Naive B cell (primary cell): Measurements from ENCODE around the gene MCM5. TPM values are rescaled to one million over a fixed set of nuclear protein-coding genes. Genes with fewer than 3 reads are reported as not detected.
"Not testable (repeated sequence)": the region's sequence is repeated elsewhere in the genome, so short reads cannot be mapped to it uniquely, and the experiment has no call there.

ENCODE experiments used
- ATAC-seq, 2 donors: fragments of 150-1000 bp; cut with Tn5 transposase; 2 replicates each; pipeline ENCODE4 v1.10.0; 2021; ENCODE audit warnings: low read depth in 2 of 2, mild to moderate bottlenecking in 2 of 2, moderate library complexity in 2 of 2
- DNase-seq: peaks from one replicate; pipeline ENCODE4 v3.0.0; 2022
- H3K27ac Mint-ChIP-seq, 6 donors: one replicate each; pipeline ENCODE4 v1.8.0; 2020 to 2022; ENCODE audit warnings: mild to moderate bottlenecking in 6 of 6, mixed read lengths in 6 of 6, moderate library complexity in 5 of 6, inconsistent platforms in 2 of 6
- H3K27me3 Mint-ChIP-seq, 3 donors: one replicate each; pipeline ENCODE4 v1.8.0; 2021 to 2022; ENCODE audit warnings: mixed read lengths in 3 of 3, mild to moderate bottlenecking in 1 of 3
- H3K36me3 Mint-ChIP-seq, 2 donors: one replicate each; pipeline ENCODE4 v1.8.0; 2020 to 2022; ENCODE audit warnings: mixed read lengths in 2 of 2, inconsistent platforms in 1 of 2, mild to moderate bottlenecking in 1 of 2
- H3K4me1 Mint-ChIP-seq, 3 donors: one replicate each; pipeline ENCODE4 v1.8.0; 2020 to 2022; ENCODE audit warnings: mixed read lengths in 3 of 3, inconsistent platforms in 1 of 3, mild to moderate bottlenecking in 1 of 3, moderate library complexity in 1 of 3
- H3K4me3 Mint-ChIP-seq, 8 donors: one replicate each; pipeline ENCODE4 v1.8.0; 2020 to 2022; ENCODE audit warnings: mild to moderate bottlenecking in 8 of 8, mixed read lengths in 8 of 8, moderate library complexity in 8 of 8, inconsistent platforms in 2 of 8
- H3K9me3 Mint-ChIP-seq, 7 donors: one replicate each; pipeline ENCODE4 v1.8.0; 2020 to 2022; ENCODE audit warnings: mixed read lengths in 7 of 7, mild to moderate bottlenecking in 5 of 7, inconsistent platforms in 2 of 7, moderate library complexity in 1 of 7
- polyA plus RNA-seq, 6 donors: library from polyadenylated mRNA; unstranded; fragments of 300-500 nt; fragmentation: Illumina TruSeq; gene quantifications; one replicate each; pipeline ENCODE4 v1.2.3, GENCODE V29; 2021; ENCODE audit warnings: low read depth in 6 of 6

Gene MCM5
- 10 to 100 TPM; 56.1 to 76.6 (median 64.0) TPM for polyA plus RNA-seq

- peak within 1 kb of the TSS; percentile 96 to 100 (median 100) for H3K4me3 Mint-ChIP-seq
These were observed at the start of gene MCM5 for GRCh38 chr22:35399678-35400500. Gene MCM5, plus strand, starts transcription at chr22:35400140. Its CDS starts 299 bp downstream, at chr22:35400439.

DNA sequence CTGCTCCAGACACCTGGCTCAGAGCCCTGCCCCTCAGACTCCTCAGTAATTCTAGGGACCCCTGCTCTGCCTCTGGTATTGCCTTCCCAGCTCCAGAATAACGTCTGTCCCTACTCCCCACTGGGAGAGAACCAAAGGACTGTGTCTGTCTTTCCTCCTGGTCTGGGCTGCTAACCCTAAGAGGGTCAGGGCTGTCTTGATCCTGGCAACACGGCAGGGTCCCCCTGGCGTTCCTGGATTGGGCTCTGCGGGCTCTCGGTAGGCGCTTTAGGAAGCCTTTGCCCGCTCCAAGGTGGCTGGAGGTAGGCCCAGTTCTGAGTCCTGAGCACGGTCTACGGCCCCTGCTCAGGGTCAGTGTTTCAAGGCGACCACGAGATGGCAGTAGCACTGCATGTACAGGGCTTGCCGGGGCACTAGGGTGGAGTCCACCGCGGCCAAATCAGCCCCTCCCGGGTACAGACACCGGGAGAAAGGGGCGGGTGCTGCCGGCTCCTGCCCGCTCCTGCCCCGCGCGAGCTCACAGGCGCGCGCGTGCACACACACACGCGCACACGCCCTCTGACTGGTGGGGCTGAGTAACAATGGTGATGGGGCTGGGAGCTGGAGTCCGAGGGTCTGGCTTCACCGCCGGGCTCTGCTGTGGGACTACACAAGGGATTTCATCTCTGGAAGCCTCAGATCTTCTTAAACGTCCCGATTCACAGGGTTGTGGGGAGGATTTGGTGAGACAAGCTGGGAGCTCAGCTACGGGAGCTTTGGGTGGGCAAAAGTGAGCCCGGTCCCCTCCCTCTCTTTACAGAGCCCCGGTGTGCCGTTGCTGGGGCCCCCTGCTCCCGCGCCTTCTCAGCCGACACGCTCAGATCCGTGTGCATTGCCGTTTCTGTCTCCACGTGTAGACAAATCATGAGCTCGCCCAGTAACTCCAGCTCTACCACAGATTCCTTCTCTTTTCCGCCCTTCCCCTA lies 49.1 kb upstream of the MCM5 start:
- DNase-seq (peak; percentile 83), ATAC-seq (peak; percentile 58 to 72)
- H3K27me3 Mint-ChIP-seq = no peaks in the 10 kb centered on the region
- H3K4me1 Mint-ChIP-seq = peaks cover 34 to 56% (median 43%) of the 10 kb centered on the region in 3 donors
- H3K27ac Mint-ChIP-seq = peak overlapping the region; percentile 97 to 100 (median 98)
- peak overlapping the region; percentile 78 to 94 (median 90) for H3K4me3 Mint-ChIP-seq
- H3K9me3 Mint-ChIP-seq = peaks cover 0 to 3% (median 0%) of the 10 kb centered on the region in 7 donors
- H3K36me3 Mint-ChIP-seq = no peaks in the 10 kb centered on the region

More at GRCh38 chr22:35399678-35400500, at the start of gene MCM5:
- Mint-ChIP-seq H3K27me3 (no peaks in the 10 kb centered on the region), H3K36me3 (peaks cover 0 to 7% of the 10 kb centered on the region in 2 donors), H3K27ac (peak within 1 kb of the TSS; percentile 97 to 99 (median 98)), H3K9me3 (no peaks in the 10 kb centered on the region), H3K4me1 (peaks cover 25 to 62% (median 40%) of the 10 kb centered on the region in 3 donors)
- peak; percentile 95 to 97 for ATAC-seq
- peak; percentile 97 for DNase-seq

DNA sequence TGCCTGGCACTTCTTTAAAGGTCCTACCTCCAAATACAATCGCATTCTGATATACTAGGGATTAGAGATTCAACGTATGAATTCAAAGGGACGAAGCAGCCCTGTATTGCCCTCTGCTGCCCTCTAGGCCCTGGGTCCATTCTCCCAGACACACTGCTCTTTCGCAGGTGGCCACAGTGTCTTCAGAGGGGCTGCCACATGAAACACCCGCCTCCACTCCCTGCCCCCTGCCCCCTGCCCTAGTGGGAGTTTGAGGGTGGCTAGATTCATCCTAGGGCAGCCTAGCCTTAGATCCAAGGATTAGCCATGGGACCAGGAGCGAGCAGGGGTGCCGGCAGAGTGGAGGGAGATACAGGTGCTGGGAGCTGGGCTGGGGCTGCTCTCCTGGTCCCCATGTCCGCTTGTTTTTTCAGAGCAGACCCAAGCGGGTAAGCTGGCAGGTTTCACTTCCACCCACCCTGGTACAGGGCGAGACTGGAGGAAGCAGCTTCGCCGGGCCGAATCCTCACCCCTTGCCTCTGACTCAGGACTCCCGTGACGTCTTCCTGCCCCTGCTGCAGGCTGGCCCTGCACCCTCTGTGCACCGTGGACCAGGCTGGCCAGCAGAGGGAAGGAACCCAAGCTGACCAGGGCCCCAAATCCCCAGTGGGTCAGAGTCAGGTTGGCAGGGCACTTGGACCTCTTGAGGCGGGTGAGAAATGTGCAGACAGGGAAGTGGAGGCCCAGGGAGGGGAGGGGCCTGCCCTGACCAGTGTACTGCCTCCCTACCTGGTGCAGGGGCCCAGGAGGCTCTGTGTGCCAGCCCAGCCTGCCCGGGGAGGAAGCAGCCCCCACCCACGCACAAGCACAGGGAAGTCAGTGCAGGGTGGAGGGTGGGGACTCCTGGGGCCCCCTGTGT lies 47.5 kb upstream of the MCM5 start:
- no peaks in the 10 kb centered on the region for H3K36me3 Mint-ChIP-seq
- ATAC-seq = peak; percentile 78 to 80
- no peaks in the 10 kb centered on the region for H3K27me3 Mint-ChIP-seq
- peak; percentile 91 for DNase-seq
- peak overlapping the region; percentile 97 to 100 (median 98) for H3K27ac Mint-ChIP-seq
- peak overlapping the region; percentile 78 to 94 (median 90) for H3K4me3 Mint-ChIP-seq
- peaks cover 0 to 3% (median 0%) of the 10 kb centered on the region in 7 donors for H3K9me3 Mint-ChIP-seq
- peaks cover 36 to 66% (median 52%) of the 10 kb centered on the region in 3 donors for H3K4me1 Mint-ChIP-seq

DNA sequence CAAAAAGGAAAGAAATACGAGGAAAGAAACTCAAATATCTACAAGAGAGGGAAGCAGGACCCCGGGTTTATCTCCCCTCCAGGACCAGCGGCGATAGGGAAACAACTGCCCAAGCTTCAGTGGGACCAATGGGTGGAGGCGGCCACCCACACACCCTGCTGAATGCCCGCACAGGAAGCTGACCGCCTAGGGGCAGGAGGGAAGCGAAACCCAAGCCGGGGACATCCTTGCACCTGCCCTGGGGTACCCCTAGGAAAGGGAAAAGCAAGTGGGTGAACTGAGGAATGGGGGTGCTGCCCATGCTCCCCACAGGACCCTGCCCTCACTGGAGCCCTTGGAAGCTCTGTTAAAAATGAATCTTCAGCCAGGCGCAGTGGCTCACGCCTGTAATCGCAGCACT lies 46.6 kb upstream of the MCM5 start:
- Mint-ChIP-seq H3K36me3 (no peaks in the 10 kb centered on the region), H3K4me1 (peaks cover 40 to 69% (median 52%) of the 10 kb centered on the region in 3 donors), H3K4me3 (peak overlapping the region in 7 of 8 donors; percentile 77 to 94 (median 87)), H3K27me3 (no peaks in the 10 kb centered on the region), H3K9me3 (peaks cover 0 to 4% (median 0%) of the 10 kb centered on the region in 7 donors), H3K27ac (peak overlapping the region; percentile 36 to 100 (median 98))
- DNase-seq (peak; percentile 27), ATAC-seq (no peak)

DNA sequence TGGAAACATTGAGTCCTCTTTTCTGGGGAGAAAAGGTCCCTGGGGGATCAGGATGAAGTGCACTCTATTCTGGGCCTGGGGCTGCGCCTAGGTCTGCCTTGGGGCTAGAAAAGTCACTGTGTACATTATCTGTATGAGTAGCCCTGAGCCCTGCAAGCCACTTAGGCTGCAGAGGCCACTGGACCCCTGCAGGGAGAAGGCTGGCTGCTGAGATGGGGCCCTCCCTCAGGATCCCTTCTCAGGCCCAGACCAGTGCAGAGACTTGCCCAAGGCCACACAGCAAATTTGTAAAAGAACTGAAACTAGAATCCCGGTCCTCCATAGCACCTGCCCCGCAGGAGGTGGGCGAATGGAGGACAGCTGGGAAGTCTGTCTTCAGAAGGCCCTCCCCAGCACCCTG lies 45.9 kb upstream of the MCM5 start:
- Mint-ChIP-seq H3K36me3 (no peaks in the 10 kb centered on the region), H3K4me1 (peaks cover 40 to 73% (median 52%) of the 10 kb centered on the region in 3 donors), H3K9me3 (peaks cover 0 to 4% (median 0%) of the 10 kb centered on the region in 7 donors), H3K27me3 (no peaks in the 10 kb centered on the region), H3K4me3 (peak overlapping the region in 2 of 8 donors; percentile 32 to 74), H3K27ac (peak overlapping the region in 3 of 6 donors; percentile 57 to 100 (median 97))
- no peak for DNase-seq
- no peak for ATAC-seq

DNA sequence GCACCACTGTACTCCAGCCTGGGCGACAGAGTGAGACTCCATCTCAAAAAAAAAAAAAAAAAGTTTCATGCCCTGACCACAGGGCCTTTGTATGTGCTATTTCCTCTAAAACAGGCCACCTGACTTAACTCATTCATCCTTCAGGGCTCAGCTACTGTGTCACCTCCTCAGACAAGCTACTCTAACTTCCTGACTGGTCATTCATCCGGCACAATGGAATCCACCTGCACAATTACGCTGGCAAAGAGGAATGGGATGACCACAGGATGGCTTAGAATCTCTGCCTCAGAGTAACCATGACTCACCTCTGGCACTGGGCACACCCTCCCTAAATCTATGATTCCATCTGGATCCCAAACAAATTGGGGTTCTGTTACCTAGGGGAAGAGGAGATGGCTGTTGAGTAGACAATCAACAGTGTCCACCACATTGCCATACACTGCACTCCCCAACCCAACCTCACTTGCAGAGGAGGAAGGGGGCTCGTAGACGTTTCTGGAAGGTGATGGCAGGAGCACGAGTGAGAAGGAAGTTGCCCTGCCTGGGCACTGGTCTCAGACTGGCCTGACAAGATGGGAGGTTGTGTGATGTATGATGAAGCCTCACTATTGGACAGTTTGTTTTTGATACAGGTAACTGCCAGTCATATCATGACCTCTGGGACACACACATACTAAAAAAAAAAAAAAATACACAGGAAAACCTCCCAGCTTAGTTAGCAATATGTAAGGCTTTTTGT lies 41.9 kb upstream of the MCM5 start:
- ATAC-seq (no peak), DNase-seq (no peak)
- no peaks in the 10 kb centered on the region for H3K27me3 Mint-ChIP-seq
- peak overlapping the region in 1 of 6 donors; percentile 16 for H3K27ac Mint-ChIP-seq
- peak overlapping the region in 1 of 8 donors; percentile 15 for H3K4me3 Mint-ChIP-seq
- peaks cover 15 to 59% (median 27%) of the 10 kb centered on the region in 3 donors for H3K4me1 Mint-ChIP-seq
- H3K9me3 Mint-ChIP-seq = peaks cover 0 to 4% (median 0%) of the 10 kb centered on the region in 7 donors
- H3K36me3 Mint-ChIP-seq = no peaks in the 10 kb centered on the region

DNA sequence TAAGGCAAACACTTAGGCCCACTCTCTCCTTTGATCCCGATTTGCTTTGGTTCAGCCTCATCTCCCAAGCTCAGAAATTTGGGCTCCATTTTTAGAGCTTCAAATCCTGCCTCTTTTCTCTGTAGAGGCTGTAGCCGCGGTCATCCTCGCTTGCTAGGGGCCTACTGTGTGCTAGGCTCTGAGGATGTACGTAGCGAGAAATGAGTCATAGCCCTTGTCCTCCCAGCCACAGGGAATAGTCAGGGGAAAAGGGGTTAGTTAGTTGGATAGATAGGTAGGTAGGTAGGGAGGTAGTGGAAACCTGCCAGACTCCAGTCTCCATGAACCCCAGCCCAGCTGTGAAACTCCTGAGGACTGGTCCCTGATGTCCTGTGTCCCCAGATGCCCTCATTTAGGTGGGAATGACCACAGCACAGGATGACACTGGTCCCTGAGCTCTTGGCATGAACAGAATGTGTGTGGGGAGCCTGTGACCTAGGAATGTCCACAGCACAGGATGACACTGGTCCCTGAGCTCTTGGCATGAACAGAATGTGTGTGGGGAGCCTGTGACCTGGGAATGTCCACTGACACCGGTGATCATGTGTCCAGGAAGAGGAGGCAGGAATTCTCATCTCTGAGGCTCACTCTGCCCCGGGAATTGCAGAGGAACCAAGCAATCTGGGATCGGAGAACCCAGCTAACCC lies 40.4 kb upstream of the MCM5 start:
- no peak overlapping the region for H3K27ac Mint-ChIP-seq
- DNase-seq (no peak), ATAC-seq (no peak)
- H3K9me3 Mint-ChIP-seq = peaks cover 0 to 4% (median 0%) of the 10 kb centered on the region in 7 donors
- H3K4me1 Mint-ChIP-seq = peaks cover 10 to 45% (median 23%) of the 10 kb centered on the region in 3 donors
- H3K27me3 Mint-ChIP-seq = no peaks in the 10 kb centered on the region
- peak overlapping the region in 1 of 8 donors; percentile 61 for H3K4me3 Mint-ChIP-seq
- no peaks in the 10 kb centered on the region for H3K36me3 Mint-ChIP-seq

GRCh38 chr22:35361001-35361558 lies 38.9 kb upstream of the MCM5 start:
- no peaks in the 10 kb centered on the region for H3K36me3 Mint-ChIP-seq
- DNase-seq (no peak), ATAC-seq (no peak)
- peaks cover 0 to 2% (median 0%) of the 10 kb centered on the region in 7 donors for H3K9me3 Mint-ChIP-seq
- H3K4me3 Mint-ChIP-seq = no peak overlapping the region
- no peaks in the 10 kb centered on the region for H3K27me3 Mint-ChIP-seq
- H3K4me1 Mint-ChIP-seq = peaks cover 5 to 31% (median 18%) of the 10 kb centered on the region in 3 donors
- peak overlapping the region in 1 of 6 donors; percentile 82 for H3K27ac Mint-ChIP-seq

DNA sequence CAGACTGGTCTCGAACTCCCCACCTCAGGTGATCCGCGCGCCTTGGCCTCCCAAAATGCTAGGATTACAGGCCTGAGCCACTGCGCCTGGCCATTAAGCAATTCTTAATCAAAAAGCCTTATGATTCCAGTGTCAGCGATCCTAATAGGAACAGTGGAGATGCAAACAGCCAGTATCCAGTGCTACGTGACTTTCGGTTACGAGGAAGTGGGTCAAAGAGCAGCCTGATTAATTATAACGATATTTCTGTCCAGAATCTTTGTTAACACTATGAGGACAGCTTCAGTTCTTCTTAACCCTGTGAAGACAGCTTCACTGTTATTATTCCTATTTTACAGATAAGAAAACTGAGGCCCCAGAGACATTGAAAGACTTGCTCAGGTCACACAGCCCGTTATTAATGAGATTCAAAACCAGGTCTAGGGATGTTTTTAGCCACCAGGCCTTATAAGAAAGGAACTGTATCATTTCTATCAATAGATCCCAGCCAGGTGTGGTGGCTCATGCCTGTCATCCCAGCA lies 36.3 kb upstream of the MCM5 start:
- Mint-ChIP-seq H3K27me3 (no peaks in the 10 kb centered on the region), H3K4me3 (no peak overlapping the region), H3K27ac (no peak overlapping the region), H3K9me3 (no peaks in the 10 kb centered on the region), H3K4me1 (peaks cover 9 to 36% (median 32%) of the 10 kb centered on the region in 3 donors), H3K36me3 (no peaks in the 10 kb centered on the region)
- DNase-seq (no peak), ATAC-seq (no peak)

GRCh38 chr22:35364230-35364629 lies 35.7 kb upstream of the MCM5 start:
- H3K27ac Mint-ChIP-seq, H3K36me3 Mint-ChIP-seq, ATAC-seq, H3K27me3 Mint-ChIP-seq, H3K4me3 Mint-ChIP-seq, DNase-seq, H3K9me3 Mint-ChIP-seq: not testable (repeated sequence)
- peaks cover 12 to 40% (median 37%) of the 10 kb centered on the region in 3 donors for H3K4me1 Mint-ChIP-seq

- ATAC-seq (peak; percentile 95), DNase-seq (peak; percentile 84)
- no peaks in the 10 kb centered on the region for H3K36me3 Mint-ChIP-seq
- H3K27me3 Mint-ChIP-seq = no peaks in the 10 kb centered on the region
- H3K27ac Mint-ChIP-seq = peak overlapping the region in 5 of 6 donors; percentile 61 to 90 (median 89)
- H3K4me3 Mint-ChIP-seq = peak overlapping the region in 6 of 8 donors; percentile 1 to 52 (median 34)
- H3K9me3 Mint-ChIP-seq = no peaks in the 10 kb centered on the region
- H3K4me1 Mint-ChIP-seq = peaks cover 21 to 48% (median 45%) of the 10 kb centered on the region in 3 donors
These were observed 32.5 kb upstream of the MCM5 start for GRCh38 chr22:35367331-35367886.
